ENCODE data around the gene RNF227. TPM values are rescaled to one million over a fixed set of nuclear protein-coding genes. Genes with fewer than 3 reads are reported as not detected.
A peak's percentile ranks its signal among the peaks of the same experiment; 100 is the strongest.
"Not testable (repeated sequence)": the region's sequence is repeated elsewhere in the genome, so short reads cannot be mapped to it uniquely, and the experiment has no call there.

RNF227 gene
- 1.6 and 3.1 TPM in 2 replicates for total RNA-seq

GRCh38 chr17:7915611-7916384 is at the start of gene RNF227:
TSS of gene RNF227 (minus strand) at chr17:7916289. CDS start at chr17:7916195, 94 bp downstream.
- peak; percentile 93 for DNase-seq

- no peak for DNase-seq
Observed at GRCh38 chr17:7961421-7961820, 45.3 kb upstream of the RNF227 start.

GRCh38 chr17:7959503-7960253 is 43.6 kb upstream of the RNF227 start:
- no peak for DNase-seq

- DNase-seq = peak; percentile 22
Observed at GRCh38 chr17:7956228-7956965, 40.3 kb upstream of the RNF227 start.

- DNase-seq = no peak
Observed at GRCh38 chr17:7955414-7956227, 39.5 kb upstream of the RNF227 start.

GRCh38 chr17:7953266-7953665 is 37.2 kb upstream of the RNF227 start:
- not testable (repeated sequence) for DNase-seq

- no peak for DNase-seq
Observed at GRCh38 chr17:7951143-7951792, 35.2 kb upstream of the RNF227 start.

- no peak for DNase-seq
Observed at GRCh38 chr17:7950578-7950977, 34.5 kb upstream of the RNF227 start.

- DNase-seq = no peak
Observed at GRCh38 chr17:7947651-7948050, 31.6 kb upstream of the RNF227 start.

GRCh38 chr17:7946441-7946840 is 30.4 kb upstream of the RNF227 start:
- DNase-seq = no peak

- DNase-seq = no peak
Observed at GRCh38 chr17:7945651-7946050, 29.6 kb upstream of the RNF227 start.

GRCh38 chr17:7944326-7944725 is 28.2 kb upstream of the RNF227 start:
- no peak for DNase-seq

GRCh38 chr17:7943291-7943690 is 27.2 kb upstream of the RNF227 start:
- no peak for DNase-seq

GRCh38 chr17:7940743-7941142 is 24.7 kb upstream of the RNF227 start:
- DNase-seq = no peak

GRCh38 chr17:7940034-7940433 is 23.9 kb upstream of the RNF227 start:
- DNase-seq = no peak

- no peak for DNase-seq
Observed at GRCh38 chr17:7935859-7936258, 19.8 kb upstream of the RNF227 start.

GRCh38 chr17:7932949-7933348 is 16.9 kb upstream of the RNF227 start:
- peak; percentile 64 for DNase-seq

GRCh38 chr17:7932483-7932891 is 16.4 kb upstream of the RNF227 start:
- DNase-seq = peak; percentile 45

- DNase-seq = peak; percentile 99
Observed at GRCh38 chr17:7931709-7932482, 15.8 kb upstream of the RNF227 start, which contains the start of the genes CNTROB and TRAPPC1. TSS of gene CNTROB (plus strand) at chr17:7932206. CDS start at chr17:7933080, 874 bp downstream. TSS of gene TRAPPC1 (minus strand) at chr17:7931946. CDS start at chr17:7931829, 117 bp downstream.

GRCh38 chr17:7930841-7931631 is 14.9 kb upstream of the RNF227 start:
- DNase-seq = peak; percentile 14

Data from dermis blood vessel endothelial cell (primary cell).